ENCODE data around the gene CDYL2.

CDYL2 gene

DNA sequence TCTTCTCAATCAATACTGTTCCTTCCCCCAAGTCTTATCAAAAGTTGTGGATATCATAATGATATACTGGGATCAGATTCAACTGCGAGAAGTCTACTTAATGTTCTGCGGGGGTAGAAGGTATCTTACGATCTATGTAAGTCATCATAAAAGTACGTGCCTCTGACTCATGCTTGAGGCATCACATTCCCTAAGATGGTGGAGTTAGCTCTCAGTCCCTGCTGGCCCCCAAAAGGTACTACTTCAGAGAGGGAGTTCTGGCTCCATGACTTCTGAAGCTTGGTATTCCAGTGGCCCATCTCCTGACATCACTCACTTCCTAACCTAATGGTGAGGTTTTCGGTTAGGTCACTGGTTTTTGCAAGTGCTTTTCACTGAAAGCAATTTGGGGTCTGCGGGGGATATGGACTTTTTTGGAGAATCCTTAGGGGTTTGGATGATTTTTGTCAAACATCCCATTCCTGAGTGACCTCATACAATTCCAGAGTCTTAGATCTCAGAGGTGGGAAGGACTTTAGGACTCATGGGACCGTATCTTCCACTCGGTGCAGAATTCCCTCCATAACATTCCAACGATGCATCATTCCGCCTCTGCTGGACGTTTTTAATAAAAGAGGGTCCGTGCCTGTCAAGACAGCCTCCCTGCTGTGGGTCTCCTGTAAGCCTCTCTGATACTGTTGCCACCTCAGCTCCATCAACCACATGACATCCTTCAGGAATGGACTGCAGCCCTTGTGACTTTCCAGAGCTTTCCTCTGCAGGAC lies 189.3 kb downstream of the CDYL2 start:
- TF ChIP-seq EZH2 (IDR thresholded peaks at IDR 0.05) (no peak), FOXP2 (optimal IDR thresholded peaks at IDR 0.05; ENCODE audit: control extremely low read depth, extremely low read length, insufficient read depth) (no peak), POLR2AphosphoS5 (IDR thresholded peaks at IDR 0.05; ENCODE audit: borderline replicate concordance, low read depth, low read length) (no peak)
- no peak for DNase-seq (ENCODE audit: low read depth, low spot score)
- Histone ChIP-seq H3K4me3 (no peak overlapping the region), H3K36me3 (ENCODE audit: insufficient read depth, low read length) (no peaks in the 10 kb centered on the region), H3K27ac (no peak overlapping the region), H3K9me3 (ENCODE audit: low read depth, low read length) (no peaks in the 10 kb centered on the region), H3K9ac (ENCODE audit: insufficient read length) (no peak overlapping the region)

DNA sequence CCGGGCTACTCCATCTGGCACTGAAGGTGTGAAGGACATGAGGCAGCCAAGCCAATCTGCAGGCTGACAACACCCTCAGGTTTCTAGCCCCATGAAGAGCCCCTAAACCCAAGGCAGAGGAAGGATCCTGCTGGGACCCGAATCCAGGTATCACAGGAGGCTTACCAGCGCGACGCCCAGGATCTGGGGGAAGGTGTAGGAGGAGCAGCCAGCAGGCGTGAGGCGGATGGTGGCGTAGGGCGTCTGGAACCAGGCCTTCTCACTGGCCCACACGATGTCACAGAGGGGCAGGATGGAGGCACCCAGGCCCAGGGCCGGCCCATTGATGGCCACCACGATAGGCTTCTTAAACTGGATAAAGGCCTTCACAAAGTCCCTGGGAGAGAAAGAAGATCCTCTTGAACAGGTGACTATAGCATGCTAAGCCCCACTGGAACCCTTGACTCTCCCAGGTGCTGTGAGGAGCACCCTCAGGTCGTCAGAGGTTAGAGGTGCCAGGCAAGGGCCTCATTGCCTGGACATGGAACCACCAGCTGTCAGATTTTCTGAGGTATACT lies 191.9 kb downstream of the CDYL2 start:
- TF ChIP-seq POLR2AphosphoS5 (IDR thresholded peaks at IDR 0.05; ENCODE audit: borderline replicate concordance, low read depth, low read length): no peak
- no peak for DNase-seq (ENCODE audit: low read depth, low spot score)
- no peaks in the 10 kb centered on the region for H3K9me3 ChIP-seq (ENCODE audit: low read depth, low read length)

DNA sequence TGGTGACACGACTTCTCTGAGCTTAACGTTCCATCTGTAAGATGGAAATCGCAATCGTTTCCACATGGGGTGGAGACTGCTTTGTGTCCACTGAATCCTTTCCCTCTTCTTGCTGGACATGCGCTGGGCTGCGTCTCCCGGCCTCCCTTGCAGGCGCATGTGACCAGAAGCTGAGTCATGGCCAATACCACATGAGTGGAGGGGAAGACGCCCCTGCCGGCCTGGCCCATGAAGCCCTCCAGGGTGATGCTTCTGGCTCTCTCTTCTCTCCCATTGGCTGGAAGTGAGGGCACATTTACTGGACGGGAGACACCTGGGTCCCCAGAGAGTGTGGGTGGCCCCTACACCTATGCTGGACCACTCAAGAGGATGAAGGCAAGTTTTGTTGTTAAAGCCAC lies 192.5 kb downstream of the CDYL2 start:
- no peak for DNase-seq (ENCODE audit: low read depth, low spot score)
- H3K9me3 ChIP-seq (ENCODE audit: low read depth, low read length): no peaks in the 10 kb centered on the region
- H3K4me3 ChIP-seq: no peak overlapping the region
- no peak overlapping the region for H3K27ac ChIP-seq
- no peak overlapping the region for H3K9ac ChIP-seq (ENCODE audit: insufficient read length)
- TF ChIP-seq FOXP2 (optimal IDR thresholded peaks at IDR 0.05; ENCODE audit: control extremely low read depth, extremely low read length, insufficient read depth): no peak
- no peak for TF ChIP-seq POLR2AphosphoS5 (IDR thresholded peaks at IDR 0.05; ENCODE audit: borderline replicate concordance, low read depth, low read length)
- no peak for TF ChIP-seq EZH2 (IDR thresholded peaks at IDR 0.05)
- no peaks in the 10 kb centered on the region for H3K36me3 ChIP-seq (ENCODE audit: insufficient read depth, low read length)

More for the DNA sequence above, 191.9 kb downstream of the CDYL2 start:
- H3K27ac ChIP-seq: no peak overlapping the region
- no peaks in the 10 kb centered on the region for H3K36me3 ChIP-seq (ENCODE audit: insufficient read depth, low read length)
- no peak overlapping the region for H3K4me3 ChIP-seq
- no peak overlapping the region for H3K9ac ChIP-seq (ENCODE audit: insufficient read length)

DNA sequence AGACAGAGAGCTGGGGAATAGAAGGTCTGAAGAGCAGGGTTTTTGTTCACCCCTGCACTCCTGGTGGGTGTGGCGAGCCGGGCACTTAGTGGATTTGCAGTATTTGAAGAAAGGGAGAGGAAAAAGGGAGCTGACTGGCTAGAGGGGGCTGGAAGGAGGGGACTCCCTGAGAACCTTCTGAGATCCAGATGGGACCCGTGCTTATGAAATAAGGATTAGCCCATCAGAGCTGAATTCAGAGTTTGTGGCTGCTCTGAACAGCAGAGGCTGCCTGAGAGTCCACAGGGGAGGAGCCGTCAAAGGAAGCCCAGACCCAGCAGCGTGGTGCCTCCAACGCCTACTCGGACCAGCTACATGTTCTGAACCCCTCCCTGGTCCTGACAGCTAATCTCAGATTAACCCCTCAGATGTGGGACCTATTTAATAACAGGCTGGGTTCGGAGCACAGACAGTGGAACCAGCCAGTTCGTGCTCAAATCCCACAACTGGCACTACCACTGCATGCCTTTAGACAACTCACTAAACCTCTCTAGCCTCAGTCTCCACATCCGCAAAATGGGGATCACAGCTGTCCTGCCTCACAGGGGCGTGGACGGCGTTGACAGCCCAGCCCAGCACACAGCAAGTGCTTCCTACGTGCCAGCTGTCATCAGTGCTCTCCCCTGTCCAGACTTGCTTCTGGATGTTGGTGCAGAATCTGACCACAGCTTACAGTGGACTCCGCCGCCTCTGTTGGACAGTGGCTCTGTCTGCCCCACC lies 193.0 kb downstream of the CDYL2 start:
- no peaks in the 10 kb centered on the region for H3K9me3 ChIP-seq (ENCODE audit: low read depth, low read length)
- H3K27ac ChIP-seq: no peak overlapping the region
- H3K36me3 ChIP-seq (ENCODE audit: insufficient read depth, low read length): no peaks in the 10 kb centered on the region
- no peak overlapping the region for H3K4me3 ChIP-seq
- H3K9ac ChIP-seq (ENCODE audit: insufficient read length): no peak overlapping the region
- DNase-seq (ENCODE audit: low read depth, low spot score): no peak
- TF ChIP-seq FOXP2 (optimal IDR thresholded peaks at IDR 0.05; ENCODE audit: control extremely low read depth, extremely low read length, insufficient read depth) (no peak), EZH2 (IDR thresholded peaks at IDR 0.05) (no peak), POLR2AphosphoS5 (IDR thresholded peaks at IDR 0.05; ENCODE audit: borderline replicate concordance, low read depth, low read length) (no peak)

DNA sequence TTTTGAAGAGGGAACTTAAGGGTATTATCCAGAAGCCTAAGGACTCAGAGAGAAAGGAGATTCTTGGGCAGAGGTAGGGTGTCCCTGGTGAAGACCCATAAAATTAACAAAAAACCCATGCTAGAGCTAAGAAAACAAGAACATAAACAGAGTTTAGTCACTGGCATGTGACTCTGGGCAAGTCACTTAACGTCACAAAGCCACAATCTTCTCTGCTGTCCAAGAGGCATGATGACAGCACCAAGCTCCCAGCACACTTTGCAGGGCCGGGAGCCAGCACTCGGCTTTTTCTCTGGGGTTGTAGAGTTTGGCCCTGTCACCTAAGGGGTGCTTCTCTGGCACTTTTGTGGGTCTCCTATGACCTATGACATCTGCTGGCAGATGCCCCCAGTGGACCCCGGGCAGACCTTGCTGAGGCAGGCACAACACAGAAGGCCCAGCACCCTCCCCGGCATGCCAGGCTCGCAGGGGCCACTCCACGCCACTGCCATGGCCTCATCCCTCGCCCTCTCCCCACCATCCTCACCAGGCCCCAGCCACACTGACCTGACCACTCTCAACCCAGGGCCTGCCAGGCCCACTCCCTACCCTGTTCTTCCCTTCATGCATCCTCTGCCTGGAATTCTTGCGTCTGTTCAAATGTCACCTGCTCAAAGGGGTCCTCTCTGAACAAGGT lies 193.8 kb downstream of the CDYL2 start:
- no peaks in the 10 kb centered on the region for H3K36me3 ChIP-seq (ENCODE audit: insufficient read depth, low read length)

DNA sequence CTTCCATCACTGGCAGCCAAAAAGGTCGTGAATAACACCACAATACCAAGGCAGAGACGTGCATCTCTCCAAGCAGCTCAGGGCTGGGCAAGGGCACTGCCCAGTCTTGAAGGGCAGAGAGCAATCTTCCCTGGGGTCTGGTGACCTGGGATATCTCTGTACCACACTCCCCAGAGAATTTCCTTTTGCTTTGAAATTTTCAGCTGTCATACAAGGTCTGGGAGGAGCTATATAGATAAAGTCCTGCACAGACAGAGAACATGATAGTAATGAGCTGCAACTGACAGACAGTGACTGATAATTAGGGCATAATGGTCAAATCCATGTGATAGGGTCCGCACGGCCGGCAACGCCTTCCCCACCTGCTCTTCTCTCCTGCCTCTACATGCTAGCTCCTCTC lies 195.5 kb downstream of the CDYL2 start:
- TF ChIP-seq POLR2AphosphoS5 (IDR thresholded peaks at IDR 0.05; ENCODE audit: borderline replicate concordance, low read depth, low read length) (no peak), EZH2 (IDR thresholded peaks at IDR 0.05) (no peak), FOXP2 (optimal IDR thresholded peaks at IDR 0.05; ENCODE audit: control extremely low read depth, extremely low read length, insufficient read depth) (no peak)
- H3K27ac ChIP-seq: no peak overlapping the region
- no peak overlapping the region for H3K9ac ChIP-seq (ENCODE audit: insufficient read length)
- H3K36me3 ChIP-seq (ENCODE audit: insufficient read depth, low read length): no peaks in the 10 kb centered on the region
- H3K4me3 ChIP-seq: no peak overlapping the region
- no peaks in the 10 kb centered on the region for H3K9me3 ChIP-seq (ENCODE audit: low read depth, low read length)
- no peak for DNase-seq (ENCODE audit: low read depth, low spot score)

More for the DNA sequence above, 193.8 kb downstream of the CDYL2 start:
- Histone ChIP-seq H3K27ac (no peak overlapping the region), H3K9ac (ENCODE audit: insufficient read length) (no peak overlapping the region), H3K9me3 (ENCODE audit: low read depth, low read length) (no peaks in the 10 kb centered on the region), H3K4me3 (no peak overlapping the region)
- no peak for DNase-seq (ENCODE audit: low read depth, low spot score)
- no peak for TF ChIP-seq EZH2 (IDR thresholded peaks at IDR 0.05)
- TF ChIP-seq POLR2AphosphoS5 (IDR thresholded peaks at IDR 0.05; ENCODE audit: borderline replicate concordance, low read depth, low read length): no peak
- no peak for TF ChIP-seq FOXP2 (optimal IDR thresholded peaks at IDR 0.05; ENCODE audit: control extremely low read depth, extremely low read length, insufficient read depth)

DNA sequence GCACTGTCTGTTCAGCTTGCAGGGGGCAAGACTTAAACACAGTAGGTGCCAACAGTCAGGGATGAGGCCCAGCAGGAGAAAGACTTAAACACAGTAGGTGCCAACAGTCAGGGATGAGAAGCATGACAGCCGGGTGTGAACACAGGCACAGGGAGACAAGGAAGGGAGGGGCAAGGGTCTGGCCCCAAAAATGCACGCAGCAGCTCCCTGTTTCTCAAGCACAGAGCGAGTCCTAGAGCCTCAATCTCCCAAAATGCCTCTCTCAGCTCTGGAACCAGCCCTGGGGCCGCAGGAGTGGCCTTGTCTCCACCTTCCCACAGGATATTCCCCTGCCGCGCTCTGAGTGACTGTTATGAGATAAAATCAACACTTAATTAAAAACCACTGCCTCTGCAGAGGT lies 197.2 kb downstream of the CDYL2 start:
- DNase-seq (ENCODE audit: low read depth, low spot score): no peak
- TF ChIP-seq FOXP2 (optimal IDR thresholded peaks at IDR 0.05; ENCODE audit: control extremely low read depth, extremely low read length, insufficient read depth): no peak
- no peak for TF ChIP-seq POLR2AphosphoS5 (IDR thresholded peaks at IDR 0.05; ENCODE audit: borderline replicate concordance, low read depth, low read length)
- no peak for TF ChIP-seq EZH2 (IDR thresholded peaks at IDR 0.05)
- Histone ChIP-seq H3K9me3 (ENCODE audit: low read depth, low read length) (no peaks in the 10 kb centered on the region), H3K36me3 (ENCODE audit: insufficient read depth, low read length) (no peaks in the 10 kb centered on the region), H3K9ac (ENCODE audit: insufficient read length) (no peak overlapping the region), H3K27ac (no peak overlapping the region), H3K4me3 (no peak overlapping the region)

DNA sequence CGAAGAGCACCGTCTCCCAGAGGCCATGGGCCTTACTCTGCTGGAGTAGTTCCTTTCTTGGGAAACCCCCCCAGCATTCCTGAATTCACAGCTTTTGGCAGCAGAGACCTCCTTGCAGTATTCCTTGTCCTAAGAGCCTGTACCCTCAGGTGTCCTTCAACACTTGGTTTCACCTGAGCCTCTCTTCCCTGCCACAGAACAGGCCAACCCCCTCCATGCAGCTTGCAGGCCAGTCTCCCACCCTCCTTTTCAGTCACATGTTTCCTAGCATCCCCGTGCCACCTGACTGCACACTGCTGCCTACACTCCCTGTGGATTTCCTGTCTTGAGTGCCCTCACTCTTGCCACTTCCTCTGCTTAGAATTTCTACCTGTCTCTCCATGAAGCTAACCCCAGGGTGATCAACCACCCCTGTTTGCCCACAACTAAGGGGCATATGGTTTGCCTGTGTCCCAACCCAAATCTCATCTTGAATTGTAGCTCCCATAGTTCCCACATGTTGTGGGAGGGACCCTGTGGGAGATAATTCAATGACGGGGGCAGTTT lies 198.1 kb downstream of the CDYL2 start:
- Histone ChIP-seq H3K9me3 (ENCODE audit: low read depth, low read length) (no peaks in the 10 kb centered on the region), H3K27ac (no peak overlapping the region), H3K4me3 (no peak overlapping the region), H3K36me3 (ENCODE audit: insufficient read depth, low read length) (no peaks in the 10 kb centered on the region), H3K9ac (ENCODE audit: insufficient read length) (no peak overlapping the region)
- no peak for DNase-seq (ENCODE audit: low read depth, low spot score)
- TF ChIP-seq POLR2AphosphoS5 (IDR thresholded peaks at IDR 0.05; ENCODE audit: borderline replicate concordance, low read depth, low read length): no peak
- no peak for TF ChIP-seq FOXP2 (optimal IDR thresholded peaks at IDR 0.05; ENCODE audit: control extremely low read depth, extremely low read length, insufficient read depth)
